A673 (cell line): Measurements from ENCODE around the gene CCDC185. TPM values are rescaled to one million over a fixed set of nuclear protein-coding genes. Genes with fewer than 3 reads are reported as not detected.

Experiments used
- BruUV-seq: library from RNA; stranded (reverse); fragments of 400-500 nt; replicated peaks from 2 replicates; lab custom pipeline; 2021; lab: Mats Ljungman, UMichigan
- CTCF ChIA-PET: fragments of 300-600 bp; sonication (Branson Sonifier 250); formaldehyde crosslinking; loops from one replicate; lab custom pipeline; 2022; ENCODE audit warnings: antibody characterized with exemption; lab: Charles Lee
- POLR2A ChIA-PET: fragments of 300-600 bp; sonication (Branson Sonifier 250); formaldehyde crosslinking; loops from one replicate; lab custom pipeline; 2022; ENCODE audit warnings: antibody characterized with exemption; ENCODE audit not compliant: low non-redundant PET; lab: Charles Lee
- DNase-seq: peaks from one replicate; pipeline ENCODE4 v3.0.0-alpha.2; 2015; ENCODE audit warnings: low spot score
- H3K27ac ChIP-seq: fragments of 200-600 bp; sonication (generic); 2 replicates; pipeline ENCODE4 v1.5.1; 2016; ENCODE audit warnings: mixed run types, low read depth, mild to moderate bottlenecking, mixed read lengths, antibody characterized with exemption, low read length; ENCODE audit not compliant: poor library complexity, severe bottlenecking
- H3K27me3 ChIP-seq: fragments of 200-600 bp; sonication (generic); replicated peaks from 2 replicates; pipeline ENCODE4 v1.6.1; 2017; ENCODE audit warnings: mixed run types, low read depth, mild to moderate bottlenecking, mixed read lengths, antibody characterized with exemption, low read length; ENCODE audit not compliant: insufficient read depth, poor library complexity
- H3K36me3 ChIP-seq: fragments of 200-600 bp; sonication (generic); 2 replicates; pipeline ENCODE4 v1.6.1; 2016; ENCODE audit warnings: mixed run types, mild to moderate bottlenecking, mixed read lengths, antibody characterized with exemption, low read length; ENCODE audit not compliant: insufficient read depth, poor library complexity, severe bottlenecking
- H3K4me1 ChIP-seq: fragments of 200-600 bp; sonication (generic); 2 replicates; pipeline ENCODE4 v1.6.1; 2017; ENCODE audit warnings: mixed run types, mild to moderate bottlenecking, mixed read lengths, antibody characterized with exemption, low read length; ENCODE audit not compliant: insufficient read depth, poor library complexity, severe bottlenecking
- H3K4me3 ChIP-seq: fragments of 200-600 bp; sonication (generic); 2 replicates; pipeline ENCODE4 v1.5.1; 2016; ENCODE audit warnings: low read depth, mixed run types, mild to moderate bottlenecking, mixed read lengths, low read length; ENCODE audit not compliant: poor library complexity, severe bottlenecking
- H3K9me3 ChIP-seq: fragments of 200-600 bp; sonication (generic); 2 replicates; pipeline ENCODE4 v1.6.1; 2016; ENCODE audit warnings: mixed run types, low read depth, mild to moderate bottlenecking, mixed read lengths, antibody characterized with exemption, low read length; ENCODE audit not compliant: poor library complexity, severe bottlenecking
- CTCF ChIP-seq: fragments of 300-800, 200-600 bp; sonication (generic); conservative IDR thresholded peaks from 2 replicates; pipeline ENCODE4 v1.5.1; 2017; ENCODE audit warnings: low read depth, mild to moderate bottlenecking, antibody characterized with exemption, low read length, moderate library complexity, mixed read lengths
- EZH2 ChIP-seq: fragments of 200-600 bp; sonication (generic); IDR thresholded peaks from 2 replicates; pipeline ENCODE4 v1.6.1; 2017; ENCODE audit warnings: borderline replicate concordance, low read depth, mild to moderate bottlenecking, mixed read lengths, antibody characterized with exemption, low read length; ENCODE audit not compliant: poor library complexity, severe bottlenecking
- intact Hi-C: fragments of 100-400 bp; cut with micrococcal nuclease; formaldehyde crosslinking; loops from one replicate; pipeline ENCODE4 v1.10.0; 2022; ENCODE audit not compliant: unreplicated experiment
- total RNA-seq: library from RNA; stranded (reverse); gene quantifications from 2 replicates; pipeline ENCODE4 v1.2.3, GENCODE V29; 2021

The CCDC185 gene
- total RNA-seq, 1 experiment from 2014 or later = not detected

GRCh38 chr1:223358826-223359225 is 34.4 kb upstream of the CCDC185 start:
- Histone ChIP-seq H3K27ac (no peak overlapping the region), H3K4me1 (peaks cover 8% of the 10 kb centered on the region), H3K36me3 (no peaks in the 10 kb centered on the region), H3K9me3 (no peaks in the 10 kb centered on the region), H3K4me3 (no peak overlapping the region), H3K27me3 (peaks cover 84% of the 10 kb centered on the region)
- no TSS peak for BruUV-seq
- ChIA-PET POLR2A (no interaction called here), CTCF (interaction anchor here (1.0 kb wide), 1 partner anchor 225 kb away, joined by 3 read pairs; no protein-coding TSS in a partner anchor)
- TF ChIP-seq CTCF (no peak), EZH2 (no peak)
- no peak for DNase-seq
- intact Hi-C loops = no loop called here

- BruUV-seq = no TSS peak
- Histone ChIP-seq H3K4me3 (peak overlapping the region; percentile 48), H3K36me3 (no peaks in the 10 kb centered on the region), H3K27ac (no peak overlapping the region), H3K27me3 (peaks cover 75% of the 10 kb centered on the region), H3K4me1 (peaks cover 15% of the 10 kb centered on the region), H3K9me3 (no peaks in the 10 kb centered on the region)
- intact Hi-C loops = loop anchor here (10.0 kb wide), 1 partner anchor 228 kb away; no protein-coding TSS in a partner anchor
- POLR2A ChIA-PET = interaction anchor here (0.6 kb wide), 1 partner anchor 719 kb away, joined by 10 read pairs; no protein-coding TSS in a partner anchor
- DNase-seq = peak; percentile 14
- peak; percentile 28 for TF ChIP-seq EZH2
- no peak for TF ChIP-seq CTCF
- CTCF ChIA-PET = interaction anchor here (0.7 to 1.1 kb wide), 3 partner anchors 18 to 230 kb away, joined by 3 to 4 read pairs (median 4); no protein-coding TSS in a partner anchor
These were observed 30.0 kb upstream of the CCDC185 start for GRCh38 chr1:223363057-223363855.

- intact Hi-C loops = loop anchor here (10.0 kb wide), 1 partner anchor 229 kb away; no protein-coding TSS in a partner anchor
- H3K27me3 ChIP-seq = peaks cover 67% of the 10 kb centered on the region
- H3K36me3 ChIP-seq = no peaks in the 10 kb centered on the region
- DNase-seq = peak; percentile 52
- POLR2A ChIA-PET = interaction anchor here (0.6 kb wide), 1 partner anchor 720 kb away, joined by 10 read pairs; no protein-coding TSS in a partner anchor
- no peaks in the 10 kb centered on the region for H3K9me3 ChIP-seq
- H3K4me1 ChIP-seq = peaks cover 15% of the 10 kb centered on the region
- no TSS peak for BruUV-seq
- peak within 1 kb of the TSS; percentile 48 for H3K4me3 ChIP-seq
- CTCF ChIA-PET = interaction anchor here (0.7 to 1.1 kb wide), 3 partner anchors 19 to 231 kb away, joined by 3 to 4 read pairs (median 4); no protein-coding TSS in a partner anchor
- no peak within 1 kb of the TSS for H3K27ac ChIP-seq
- TF ChIP-seq EZH2 (peak; percentile 52), CTCF (no peak)
These were observed 29.1 kb upstream of the CCDC185 start, which contains the start of gene SUSD4 for GRCh38 chr1:223363856-223364684. TSS of gene SUSD4 (minus strand) at chr1:223364176. CDS start at chr1:223363425, 751 bp downstream.
